Endothelial cell (in vitro differentiated cells): ENCODE results near the gene GRM2. TPM values are rescaled to one million over a fixed set of nuclear protein-coding genes. Genes with fewer than 3 reads are reported as not detected.

Experiments
- DNase-seq: peaks from one replicate; pipeline ENCODE4 v3.0.0; 2021; ENCODE audit warnings: low spot score
- H3K27ac Mint-ChIP-seq: one replicate; pipeline ENCODE4 v1.8.0; 2021; ENCODE audit warnings: mixed read lengths, inconsistent platforms; ENCODE audit not compliant: unreplicated experiment
- H3K27me3 Mint-ChIP-seq: one replicate; pipeline ENCODE4 v1.8.0; 2021; ENCODE audit warnings: mild to moderate bottlenecking, moderate library complexity, mixed read lengths, inconsistent platforms; ENCODE audit not compliant: unreplicated experiment
- H3K36me3 Mint-ChIP-seq: one replicate; pipeline ENCODE4 v1.8.0; 2021; ENCODE audit warnings: mild to moderate bottlenecking, low read depth, mixed read lengths, inconsistent platforms; ENCODE audit not compliant: unreplicated experiment
- H3K4me1 Mint-ChIP-seq: one replicate; pipeline ENCODE4 v1.8.0; 2021; ENCODE audit warnings: mild to moderate bottlenecking, mixed read lengths, inconsistent platforms; ENCODE audit not compliant: unreplicated experiment
- H3K4me3 Mint-ChIP-seq: one replicate; pipeline ENCODE4 v1.8.0; 2021; ENCODE audit warnings: mild to moderate bottlenecking, mixed read lengths, inconsistent platforms; ENCODE audit not compliant: unreplicated experiment
- H3K9me3 Mint-ChIP-seq: one replicate; pipeline ENCODE4 v1.8.0; 2021; ENCODE audit warnings: mixed read lengths, inconsistent platforms; ENCODE audit not compliant: unreplicated experiment
- CTCF ChIP-seq: fragments of 200-600 bp; sonication (generic); IDR thresholded peaks from one replicate; pipeline ENCODE4 v1.5.0; 2021; ENCODE audit warnings: antibody characterized with exemption; ENCODE audit not compliant: unreplicated experiment
- total RNA-seq: library from RNA; stranded (reverse); fragmentation: NEBNext Ultra II Directional; extraction: Animal tissue kit (Norgen Biotek cat#: 25700); gene quantifications from one replicate; pipeline ENCODE4 v1.2.1, GENCODE V29; 2021; ENCODE audit not compliant: unreplicated experiment

Gene GRM2
- total RNA-seq, 1 donor from 2014 or later, result 0.97 TPM

- Mint-ChIP-seq H3K4me3 (no peak overlapping the region), H3K36me3 (no peaks in the 10 kb centered on the region), H3K4me1 (no peaks in the 10 kb centered on the region), H3K9me3 (no peaks in the 10 kb centered on the region), H3K27ac (no peak overlapping the region), H3K27me3 (no peaks in the 10 kb centered on the region)
- DNase-seq, result no peak
- no peak for TF ChIP-seq CTCF
Observed at GRCh38 chr3:51729042-51729633, 22.3 kb downstream of the GRM2 start.

GRCh38 chr3:51733859-51734571 lies 27.1 kb downstream of the GRM2 start:
- Mint-ChIP-seq H3K9me3 (no peaks in the 10 kb centered on the region), H3K27me3 (peaks cover 2% of the 10 kb centered on the region), H3K27ac (no peak overlapping the region), H3K4me1 (peaks cover 15% of the 10 kb centered on the region), H3K4me3 (no peak overlapping the region), H3K36me3 (no peaks in the 10 kb centered on the region)
- TF ChIP-seq CTCF, result no peak
- no peak for DNase-seq

- H3K4me3 Mint-ChIP-seq, result no peak overlapping the region
- TF ChIP-seq CTCF, result no peak
Observed at GRCh38 chr3:51734572-51734907, 27.7 kb downstream of the GRM2 start.

GRCh38 chr3:51735039-51735438 lies 28.2 kb downstream of the GRM2 start:
- Mint-ChIP-seq H3K4me3 (no peak overlapping the region), H3K9me3 (no peaks in the 10 kb centered on the region), H3K27ac (no peak overlapping the region), H3K36me3 (no peaks in the 10 kb centered on the region), H3K27me3 (peaks cover 2% of the 10 kb centered on the region), H3K4me1 (peaks cover 20% of the 10 kb centered on the region)
- DNase-seq, result no peak
- no peak for TF ChIP-seq CTCF

More at GRCh38 chr3:51734572-51734907, 27.7 kb downstream of the GRM2 start:
- Mint-ChIP-seq H3K27ac (no peak overlapping the region), H3K4me1 (peaks cover 20% of the 10 kb centered on the region), H3K27me3 (peaks cover 2% of the 10 kb centered on the region), H3K36me3 (no peaks in the 10 kb centered on the region), H3K9me3 (no peaks in the 10 kb centered on the region)
- no peak for DNase-seq

GRCh38 chr3:51735950-51736349 lies 29.1 kb downstream of the GRM2 start:
- H3K4me1 Mint-ChIP-seq, result peaks cover 20% of the 10 kb centered on the region
- H3K36me3 Mint-ChIP-seq, result no peaks in the 10 kb centered on the region
- no peaks in the 10 kb centered on the region for H3K9me3 Mint-ChIP-seq
- H3K27ac Mint-ChIP-seq, result no peak overlapping the region
- no peak overlapping the region for H3K4me3 Mint-ChIP-seq
- no peak for DNase-seq
- TF ChIP-seq CTCF, result no peak
- peaks cover 2% of the 10 kb centered on the region for H3K27me3 Mint-ChIP-seq
